HEK293T (cell line): ENCODE results near the gene MBOAT2.

Experiments used
- FOXA1 ChIP-seq: fragments of 450-650 bp; IDR thresholded peaks from 2 replicates; pipeline ENCODE4 v1.6.1; 2016; ENCODE audit warnings: mild to moderate bottlenecking
- NFRKB ChIP-seq: fragments of 450-650 bp; IDR thresholded peaks from 2 replicates; pipeline ENCODE4 v1.6.1; 2016; ENCODE audit warnings: mild to moderate bottlenecking, moderate library complexity
- SP1 ChIP-seq: fragments of 450-650 bp; IDR thresholded peaks from 2 replicates; pipeline ENCODE4 v1.6.1; 2017

DNA sequence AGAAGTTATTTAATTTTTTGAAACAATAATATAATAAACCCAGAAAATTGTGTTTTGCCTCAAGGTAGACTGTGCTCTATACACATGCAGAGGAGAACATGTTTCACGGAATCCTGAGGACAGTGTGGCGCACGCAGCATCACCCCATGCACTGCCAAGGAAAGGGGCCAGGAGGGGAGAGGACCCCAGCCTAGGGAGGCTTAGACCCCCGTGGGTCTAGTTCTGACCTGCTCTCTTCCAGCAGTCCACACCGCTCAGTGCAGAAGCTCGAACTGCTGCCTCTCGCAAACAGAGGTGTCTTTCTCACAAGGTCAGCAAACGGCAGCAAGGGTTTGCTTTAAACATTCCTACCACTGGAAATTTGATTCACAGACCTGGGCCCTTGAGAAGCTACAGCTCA is 114.5 kb downstream of the MBOAT2 start:
- no peak for TF ChIP-seq FOXA1
- no peak for TF ChIP-seq SP1
- no peak for TF ChIP-seq NFRKB
